Activated CD4-positive, alpha-beta T cell treated with anti-CD3 and anti-CD28 coated beads for 1 hour (primary cell): Measurements from ENCODE around the gene SIX2.

Source experiments
- DNase-seq: peaks from one replicate; pipeline ENCODE4 v3.0.0-alpha.2; 2020

Gene SIX2

DNA sequence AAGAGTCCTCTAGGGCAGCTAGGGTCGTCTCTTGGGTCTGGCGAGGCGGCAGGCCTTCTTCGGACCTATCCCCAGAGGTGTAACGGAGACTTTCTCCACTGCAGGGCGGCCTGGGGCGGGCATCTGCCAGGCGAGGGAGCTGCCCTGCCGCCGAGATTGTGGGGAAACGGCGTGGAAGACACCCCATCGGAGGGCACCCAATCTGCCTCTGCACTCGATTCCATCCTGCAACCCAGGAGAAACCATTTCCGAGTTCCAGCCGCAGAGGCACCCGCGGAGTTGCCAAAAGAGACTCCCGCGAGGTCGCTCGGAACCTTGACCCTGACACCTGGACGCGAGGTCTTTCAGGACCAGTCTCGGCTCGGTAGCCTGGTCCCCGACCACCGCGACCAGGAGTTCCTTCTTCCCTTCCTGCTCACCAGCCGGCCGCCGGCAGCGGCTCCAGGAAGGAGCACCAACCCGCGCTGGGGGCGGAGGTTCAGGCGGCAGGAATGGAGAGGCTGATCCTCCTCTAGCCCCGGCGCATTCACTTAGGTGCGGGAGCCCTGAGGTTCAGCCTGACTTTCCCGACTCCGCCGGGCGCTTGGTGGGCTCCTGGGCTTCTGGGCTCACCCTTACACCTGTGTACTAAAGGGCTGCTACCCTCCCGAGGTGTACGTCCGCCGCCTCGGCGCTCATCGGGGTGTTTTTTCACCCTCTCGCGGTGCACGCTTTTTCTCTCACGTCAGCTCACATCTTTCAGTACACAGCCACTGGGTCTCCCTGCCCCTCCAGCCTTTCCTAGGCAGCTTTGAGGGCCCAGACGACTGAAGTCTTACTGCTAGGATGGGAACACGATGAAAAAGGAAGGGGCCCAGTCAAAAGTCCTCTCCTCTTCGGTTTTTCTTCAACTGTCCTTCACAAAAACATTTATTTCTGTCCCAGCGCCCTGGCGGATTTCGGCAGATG lies 8.1 kb downstream of the SIX2 start:
- no peak for DNase-seq

- DNase-seq, result no peak
Measured at GRCh38 chr2:45000341-45000901, 8.8 kb downstream of the SIX2 start.

- no peak for DNase-seq
Measured at GRCh38 chr2:44999540-44999939, 9.7 kb downstream of the SIX2 start.

- DNase-seq, result no peak
Measured at GRCh38 chr2:44997963-44998362, 11.3 kb downstream of the SIX2 start.

GRCh38 chr2:44996356-44996755 lies 12.9 kb downstream of the SIX2 start:
- no peak for DNase-seq

DNA sequence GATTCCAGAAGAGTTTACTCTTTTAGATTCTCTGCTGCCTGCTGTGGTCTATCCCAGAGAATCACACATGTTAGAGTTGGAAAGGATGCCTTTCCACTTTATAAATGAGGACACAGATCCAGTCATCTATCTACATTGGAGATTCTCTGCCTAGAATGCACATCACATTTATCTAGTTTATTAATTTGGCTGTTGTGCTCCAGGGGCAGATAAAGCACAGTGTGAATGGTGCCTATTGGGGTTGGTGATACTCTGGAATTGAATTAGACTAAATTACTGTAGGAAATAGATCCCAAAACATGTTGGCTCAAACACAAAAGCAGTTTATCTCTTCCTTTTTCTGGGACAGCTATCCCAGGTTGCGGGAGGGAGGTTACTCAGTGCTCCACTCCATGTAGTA lies 14.9 kb downstream of the SIX2 start:
- DNase-seq, result no peak

DNA sequence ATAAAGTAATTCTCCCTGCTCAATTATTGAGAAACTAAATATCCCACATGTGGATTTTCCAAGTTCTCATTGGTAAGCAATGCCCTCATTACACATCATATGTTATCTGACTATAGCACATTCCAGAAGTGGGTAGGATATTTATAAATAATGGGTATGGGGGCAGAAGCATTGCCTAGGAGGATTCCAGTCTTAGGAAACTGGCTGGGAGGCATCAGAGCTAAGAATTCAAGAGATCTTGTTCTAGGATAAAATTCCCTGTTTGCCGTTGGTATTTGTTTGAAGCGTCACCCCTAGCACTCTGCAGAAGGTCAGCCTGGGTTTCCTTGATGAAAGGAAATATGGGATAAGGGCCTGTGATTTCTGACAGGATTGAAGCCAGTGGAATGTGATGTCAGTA lies 20.1 kb downstream of the SIX2 start:
- DNase-seq, result no peak

GRCh38 chr2:44983836-44984604 lies 25.2 kb downstream of the SIX2 start:
- no peak for DNase-seq

- peak; percentile 49 for DNase-seq
Measured at GRCh38 chr2:44981714-44982108, 27.5 kb downstream of the SIX2 start.

DNA sequence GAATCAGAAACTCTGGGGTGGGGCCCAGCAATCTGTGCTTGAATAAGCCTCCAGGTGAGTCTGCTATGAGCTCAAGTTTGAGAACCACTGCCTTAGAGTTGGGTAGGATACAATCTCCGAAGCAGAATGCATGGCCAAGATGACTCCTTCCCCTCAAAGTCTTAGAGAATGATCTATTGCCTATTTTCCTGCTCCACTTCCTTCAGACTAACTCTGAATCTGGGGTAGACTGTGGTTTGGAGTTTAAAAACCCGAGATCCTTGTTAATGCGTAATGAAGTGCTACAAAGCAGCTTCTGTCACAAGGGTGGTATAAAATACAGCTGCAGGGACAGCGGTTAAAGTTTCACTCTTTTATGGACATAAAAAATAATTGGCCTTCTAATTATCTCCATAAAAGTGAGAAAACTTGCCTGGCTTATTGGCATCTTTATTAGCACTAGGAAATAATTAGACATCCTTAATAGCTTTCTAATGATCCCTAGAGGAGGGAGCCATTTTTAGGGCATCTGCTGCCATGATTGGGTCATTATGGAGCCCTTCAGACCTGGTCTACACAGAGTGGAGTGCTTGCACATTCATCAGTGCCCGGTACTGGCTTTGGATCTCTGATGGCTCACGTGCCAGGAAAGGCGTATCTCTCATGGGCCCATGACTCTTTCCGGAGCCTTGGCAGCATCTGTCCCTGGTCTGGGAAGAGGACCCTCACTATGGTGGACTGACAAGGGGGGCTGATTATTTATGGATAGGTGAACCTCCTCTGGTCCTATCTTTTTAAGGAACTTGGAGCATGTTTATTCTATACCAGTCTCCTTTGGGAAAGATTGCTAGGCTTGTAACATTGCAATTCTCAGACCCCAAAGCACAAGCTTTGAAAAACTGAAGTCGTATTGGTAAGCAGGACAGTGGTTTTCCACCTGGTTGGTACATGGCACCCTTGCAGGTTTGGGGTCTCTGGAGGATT lies 28.2 kb downstream of the SIX2 start:
- DNase-seq, result no peak

DNA sequence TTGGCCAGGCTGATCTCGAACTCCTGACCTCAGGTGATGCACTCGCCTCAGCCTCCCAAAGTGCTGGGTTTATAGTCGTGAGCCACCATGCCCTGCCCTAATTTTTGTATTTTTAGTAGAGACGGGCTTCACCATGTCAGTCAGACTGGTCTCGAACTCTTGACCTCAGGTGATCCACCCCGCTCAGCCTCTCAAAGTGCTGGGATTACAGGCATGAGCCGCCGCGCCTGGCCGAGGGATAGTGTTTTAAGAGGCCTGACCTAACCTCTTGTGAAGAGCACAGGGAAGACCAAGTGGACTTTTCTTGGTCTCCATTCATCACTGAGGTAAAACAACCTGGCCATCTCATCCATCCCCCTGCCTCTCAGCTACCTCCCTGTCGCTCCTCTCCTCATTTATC lies 29.7 kb downstream of the SIX2 start:
- DNase-seq, result no peak

GRCh38 chr2:44975571-44976450 lies 33.4 kb downstream of the SIX2 start:
- no peak for DNase-seq

GRCh38 chr2:44974064-44974715 lies 35.1 kb downstream of the SIX2 start:
- DNase-seq, result no peak

DNA sequence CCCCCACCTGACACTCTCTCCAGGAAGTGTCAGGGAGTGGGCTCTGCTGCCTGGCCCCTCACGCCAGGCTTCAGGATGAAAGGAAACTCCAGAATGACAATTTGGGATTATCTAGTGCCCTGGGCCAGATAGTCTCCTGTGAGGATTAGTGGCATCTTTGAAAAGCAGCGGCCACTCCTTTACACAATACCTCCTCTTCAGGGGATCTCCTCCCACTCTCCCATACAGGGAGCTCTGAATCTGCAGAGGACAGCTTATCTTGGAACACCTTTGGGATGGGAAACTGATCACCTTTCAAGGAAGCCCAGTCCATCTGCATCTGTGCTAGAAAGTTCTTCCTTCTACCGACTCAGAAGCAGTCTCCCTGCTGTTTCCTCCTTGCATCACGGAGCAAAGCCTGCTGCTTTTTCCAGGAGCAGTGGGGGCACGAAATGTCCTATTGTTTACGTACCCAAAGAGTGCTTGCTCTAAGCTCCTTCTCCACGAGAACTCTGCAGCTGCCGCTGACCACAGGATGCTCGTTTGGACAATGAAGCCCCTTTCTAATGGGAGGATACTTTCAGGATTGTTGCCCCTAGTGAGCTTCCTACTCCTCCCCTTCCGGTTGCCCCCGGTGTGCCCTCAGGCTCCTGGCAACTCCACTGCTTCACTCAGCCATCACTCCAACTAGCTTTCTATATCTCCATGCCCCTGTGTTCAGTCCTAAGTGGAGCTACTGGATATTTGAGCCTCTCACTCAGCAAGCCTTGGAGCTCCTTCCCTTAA lies 36.3 kb downstream of the SIX2 start:
- no peak for DNase-seq

- DNase-seq, result no peak
Measured at GRCh38 chr2:44970846-44971450, 38.3 kb downstream of the SIX2 start.

DNA sequence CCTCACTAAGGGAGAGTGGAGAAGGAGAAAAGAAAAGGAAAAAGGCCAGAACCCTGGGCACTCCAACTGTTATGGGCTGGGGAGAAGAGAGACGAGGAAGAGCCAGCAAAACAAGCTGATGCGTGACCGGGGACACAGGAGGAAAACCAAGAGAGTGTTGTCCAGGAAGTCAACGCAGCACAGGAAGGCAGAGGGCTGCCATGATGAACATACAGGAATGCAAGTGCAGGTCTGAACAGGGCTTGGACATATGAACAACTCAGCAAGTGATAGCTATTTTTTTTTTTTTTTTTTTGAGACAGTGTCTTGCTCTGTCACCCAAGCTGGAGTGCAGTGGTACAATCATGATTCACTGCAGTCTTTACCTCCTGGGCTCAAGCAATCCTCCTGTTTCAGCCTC lies 39.3 kb downstream of the SIX2 start:
- no peak for DNase-seq

- DNase-seq, result no peak
Measured at GRCh38 chr2:44967727-44968432, 41.4 kb downstream of the SIX2 start.

DNA sequence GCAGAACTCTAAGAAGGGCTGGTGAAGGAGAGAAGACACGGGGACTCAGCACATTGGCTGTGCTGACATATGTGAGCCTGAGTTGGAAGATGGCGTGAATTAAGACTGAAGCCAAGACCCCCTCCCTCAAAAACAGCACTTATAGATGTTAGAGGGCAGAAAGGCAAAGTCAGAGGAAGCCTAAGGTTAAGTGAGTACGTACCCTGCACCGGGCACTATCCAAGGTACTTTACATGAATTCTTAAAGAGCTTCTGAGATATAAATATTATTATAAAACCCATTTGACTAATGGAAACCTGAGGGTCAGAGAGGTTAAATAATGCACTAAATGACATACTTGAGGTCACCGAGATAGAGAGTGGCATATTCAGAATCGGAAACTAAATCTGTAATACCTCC lies 42.2 kb downstream of the SIX2 start:
- no peak for DNase-seq

GRCh38 chr2:44965684-44966083 lies 43.6 kb downstream of the SIX2 start:
- no peak for DNase-seq
